NB4 (cell line): ENCODE measurements around the gene MYO1E.

Source experiments
- MYC ChIP-seq: IDR thresholded peaks from 2 replicates; pipeline ENCODE4 v1.6.1; 2011; ENCODE audit warnings: low read depth, low read length
- POLR2A ChIP-seq: IDR thresholded peaks from 2 replicates; pipeline ENCODE4 v1.6.1; 2011; ENCODE audit warnings: mild to moderate bottlenecking; ENCODE audit not compliant: insufficient read length; ENCODE audit errors: extremely low read depth
- TF ChIP-seq, protein P1 (sequence below): IDR thresholded peaks from one replicate; pipeline ENCODE4 v1.5.1; 2012; ENCODE audit warnings: low read depth, low read length
- TF ChIP-seq, protein P2 (sequence below): IDR thresholded peaks from 2 replicates; pipeline ENCODE4 v1.6.1; 2011; ENCODE audit warnings: low read depth, low read length

DNA sequence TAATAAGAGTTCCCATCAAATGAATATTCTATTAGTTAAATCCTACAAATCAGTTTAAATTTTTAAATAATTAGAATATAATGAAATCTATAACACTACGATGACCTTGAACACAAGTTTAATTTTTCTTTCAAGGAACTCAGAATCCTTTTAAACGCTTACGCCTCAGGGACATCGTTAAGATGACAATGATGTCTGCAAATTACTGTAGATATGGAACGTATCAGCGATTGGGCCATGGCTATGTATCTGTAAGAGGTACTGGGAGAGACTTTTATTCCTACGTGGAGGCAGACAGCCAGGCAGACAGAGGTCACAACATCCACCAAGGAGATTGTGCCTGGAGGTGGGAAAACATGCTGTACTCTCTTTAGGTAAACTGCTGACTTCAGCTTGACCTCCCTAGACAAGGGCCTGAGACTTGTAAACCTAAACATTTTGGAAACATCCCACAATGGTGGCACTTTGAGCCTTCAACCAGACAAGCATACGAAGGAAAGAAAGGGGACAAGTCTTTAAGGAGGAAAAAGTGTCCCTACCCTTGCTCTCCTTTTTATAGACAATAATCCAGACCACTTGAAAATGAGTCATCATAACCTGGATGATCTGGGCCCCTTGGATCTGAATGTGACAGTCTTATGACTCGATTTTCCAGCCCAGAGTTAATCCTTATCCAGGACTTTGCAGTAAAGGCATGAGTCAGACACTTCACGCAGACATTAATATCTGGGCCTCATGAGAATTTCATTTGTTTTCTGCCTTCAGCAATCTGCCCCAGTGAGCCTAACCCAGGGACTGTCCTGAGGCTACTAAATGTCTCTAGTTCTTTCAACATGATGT, 172.8 kb downstream of the MYO1E start:
- TF ChIP-seq POLR2A (no peak), MYC (no peak)
- TF ChIP-seq, protein P1, sequence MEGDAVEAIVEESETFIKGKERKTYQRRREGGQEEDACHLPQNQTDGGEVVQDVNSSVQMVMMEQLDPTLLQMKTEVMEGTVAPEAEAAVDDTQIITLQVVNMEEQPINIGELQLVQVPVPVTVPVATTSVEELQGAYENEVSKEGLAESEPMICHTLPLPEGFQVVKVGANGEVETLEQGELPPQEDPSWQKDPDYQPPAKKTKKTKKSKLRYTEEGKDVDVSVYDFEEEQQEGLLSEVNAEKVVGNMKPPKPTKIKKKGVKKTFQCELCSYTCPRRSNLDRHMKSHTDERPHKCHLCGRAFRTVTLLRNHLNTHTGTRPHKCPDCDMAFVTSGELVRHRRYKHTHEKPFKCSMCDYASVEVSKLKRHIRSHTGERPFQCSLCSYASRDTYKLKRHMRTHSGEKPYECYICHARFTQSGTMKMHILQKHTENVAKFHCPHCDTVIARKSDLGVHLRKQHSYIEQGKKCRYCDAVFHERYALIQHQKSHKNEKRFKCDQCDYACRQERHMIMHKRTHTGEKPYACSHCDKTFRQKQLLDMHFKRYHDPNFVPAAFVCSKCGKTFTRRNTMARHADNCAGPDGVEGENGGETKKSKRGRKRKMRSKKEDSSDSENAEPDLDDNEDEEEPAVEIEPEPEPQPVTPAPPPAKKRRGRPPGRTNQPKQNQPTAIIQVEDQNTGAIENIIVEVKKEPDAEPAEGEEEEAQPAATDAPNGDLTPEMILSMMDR = no peak
- TF ChIP-seq, protein P2, sequence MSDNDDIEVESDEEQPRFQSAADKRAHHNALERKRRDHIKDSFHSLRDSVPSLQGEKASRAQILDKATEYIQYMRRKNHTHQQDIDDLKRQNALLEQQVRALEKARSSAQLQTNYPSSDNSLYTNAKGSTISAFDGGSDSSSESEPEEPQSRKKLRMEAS = no peak
